ENCODE results near the gene RETN. TPM values are rescaled to one million over a fixed set of nuclear protein-coding genes. Genes with fewer than 3 reads are reported as not detected.

Gene RETN
- polyA plus RNA-seq, 2 of the 4 experiments (the other 2 are of a cell fraction): not detected

GRCh38 chr19:7718668-7719067, 49.8 kb downstream of the RETN start (continued):
- no peak for TF ChIP-seq HDAC2 (IDR thresholded peaks at IDR 0.05)

Other genes starting within 250 kb of the RETN start
- gene PEX11G, start 180.0 kb upstream of the RETN start, polyA plus RNA-seq (2011; rRNA removed): 1.3 and 1.5 TPM in 2 replicates
- 1.8 to 2.9 TPM (median 1.9 TPM) in 3 replicates for gene PEX11G, start 180.0 kb upstream of the RETN start, polyA plus RNA-seq (2017; fragmentation: RNase III; extraction: RNeasy Plus Mini Kit Qiagen cat#74134 plus additional on column Dnase treatment)
- gene ZNF358, start 152.9 kb upstream of the RETN start, polyA plus RNA-seq (2011; rRNA removed): 9.5 and 9.9 TPM in 2 replicates
- 10.7 to 15.4 TPM (median 14.0 TPM) in 3 replicates for gene ZNF358, start 152.9 kb upstream of the RETN start, polyA plus RNA-seq (2017; fragmentation: RNase III; extraction: RNeasy Plus Mini Kit Qiagen cat#74134 plus additional on column Dnase treatment)
- gene MCOLN1, start 146.4 kb upstream of the RETN start, polyA plus RNA-seq (2011; rRNA removed): 13.1 and 13.5 TPM in 2 replicates
- gene MCOLN1, start 146.4 kb upstream of the RETN start, polyA plus RNA-seq (2017; fragmentation: RNase III; extraction: RNeasy Plus Mini Kit Qiagen cat#74134 plus additional on column Dnase treatment): 8.4 to 13.4 TPM (median 12.6 TPM) in 3 replicates
- gene PNPLA6, start 133.3 kb upstream of the RETN start, polyA plus RNA-seq (2011; rRNA removed): 13.8 and 17.0 TPM in 2 replicates
- gene PNPLA6, start 133.3 kb upstream of the RETN start, polyA plus RNA-seq (2017; fragmentation: RNase III; extraction: RNeasy Plus Mini Kit Qiagen cat#74134 plus additional on column Dnase treatment): 40.8 to 66.1 TPM (median 58.1 TPM) in 3 replicates
- gene CAMSAP3, start 73.2 kb upstream of the RETN start, polyA plus RNA-seq (2011; rRNA removed): 0.81 and 1.3 TPM in 2 replicates
- 2.4 to 3.6 TPM (median 2.9 TPM) in 3 replicates for gene CAMSAP3, start 73.2 kb upstream of the RETN start, polyA plus RNA-seq (2017; fragmentation: RNase III; extraction: RNeasy Plus Mini Kit Qiagen cat#74134 plus additional on column Dnase treatment)
- gene XAB2, start 39.5 kb upstream of the RETN start, polyA plus RNA-seq (2011; rRNA removed): 13.9 and 15.0 TPM in 2 replicates
- gene XAB2, start 39.5 kb upstream of the RETN start, polyA plus RNA-seq (2017; fragmentation: RNase III; extraction: RNeasy Plus Mini Kit Qiagen cat#74134 plus additional on column Dnase treatment): 21.2 to 22.2 TPM (median 21.6 TPM) in 3 replicates
- 28.5 and 48.6 TPM in 2 replicates for gene PET100, start 39.3 kb upstream of the RETN start, polyA plus RNA-seq (2011; rRNA removed)
- 85.0 to 109 TPM (median 99.3 TPM) in 3 replicates for gene PET100, start 39.3 kb upstream of the RETN start, polyA plus RNA-seq (2017; fragmentation: RNase III; extraction: RNeasy Plus Mini Kit Qiagen cat#74134 plus additional on column Dnase treatment)
- not detected in 2 replicates for gene PCP2, start 35.3 kb upstream of the RETN start, polyA plus RNA-seq (2011; rRNA removed)
- gene PCP2, start 35.3 kb upstream of the RETN start, polyA plus RNA-seq (2017; fragmentation: RNase III; extraction: RNeasy Plus Mini Kit Qiagen cat#74134 plus additional on column Dnase treatment): 0.19 to 0.41 TPM (median 0.26 TPM) in 3 replicates
- 44.4 and 47.2 TPM in 2 replicates for gene STXBP2, start 31.9 kb upstream of the RETN start, polyA plus RNA-seq (2011; rRNA removed)
- 39.4 to 47.6 TPM (median 41.4 TPM) in 3 replicates for gene STXBP2, start 31.9 kb upstream of the RETN start, polyA plus RNA-seq (2017; fragmentation: RNase III; extraction: RNeasy Plus Mini Kit Qiagen cat#74134 plus additional on column Dnase treatment)
- gene MCEMP1, start 8.0 kb downstream of the RETN start, polyA plus RNA-seq (2011; rRNA removed): 0.05 and 0.17 TPM in 2 replicates
- gene MCEMP1, start 8.0 kb downstream of the RETN start, polyA plus RNA-seq (2017; fragmentation: RNase III; extraction: RNeasy Plus Mini Kit Qiagen cat#74134 plus additional on column Dnase treatment): not detected in 3 replicates
- 23.8 and 31.6 TPM in 2 replicates for gene TRAPPC5, start 11.8 kb downstream of the RETN start, polyA plus RNA-seq (2011; rRNA removed)
- 50.9 to 60.8 TPM (median 59.8 TPM) in 3 replicates for gene TRAPPC5, start 11.8 kb downstream of the RETN start, polyA plus RNA-seq (2017; fragmentation: RNase III; extraction: RNeasy Plus Mini Kit Qiagen cat#74134 plus additional on column Dnase treatment)
- gene FCER2, start 33.1 kb downstream of the RETN start, polyA plus RNA-seq (2011; rRNA removed): not detected in 2 replicates
- gene FCER2, start 33.1 kb downstream of the RETN start, polyA plus RNA-seq (2017; fragmentation: RNase III; extraction: RNeasy Plus Mini Kit Qiagen cat#74134 plus additional on column Dnase treatment): not detected in 3 replicates
- not detected in 2 replicates for gene CLEC4G, start 63.1 kb downstream of the RETN start, polyA plus RNA-seq (2011; rRNA removed)
- not detected in 3 replicates for gene CLEC4G, start 63.1 kb downstream of the RETN start, polyA plus RNA-seq (2017; fragmentation: RNase III; extraction: RNeasy Plus Mini Kit Qiagen cat#74134 plus additional on column Dnase treatment)
- not detected in 2 replicates for gene CD209, start 78.5 kb downstream of the RETN start, polyA plus RNA-seq (2011; rRNA removed)
- not detected in 3 replicates for gene CD209, start 78.5 kb downstream of the RETN start, polyA plus RNA-seq (2017; fragmentation: RNase III; extraction: RNeasy Plus Mini Kit Qiagen cat#74134 plus additional on column Dnase treatment)
- not detected in 2 replicates for gene CLEC4M, start 94.2 kb downstream of the RETN start, polyA plus RNA-seq (2011; rRNA removed)
- not detected in 3 replicates for gene CLEC4M, start 94.2 kb downstream of the RETN start, polyA plus RNA-seq (2017; fragmentation: RNase III; extraction: RNeasy Plus Mini Kit Qiagen cat#74134 plus additional on column Dnase treatment)
- 1.1 and 1.2 TPM in 2 replicates for gene EVI5L, start 161.2 kb downstream of the RETN start, polyA plus RNA-seq (2011; rRNA removed)
- 1.2 to 2.3 TPM (median 1.8 TPM) in 3 replicates for gene EVI5L, start 161.2 kb downstream of the RETN start, polyA plus RNA-seq (2017; fragmentation: RNase III; extraction: RNeasy Plus Mini Kit Qiagen cat#74134 plus additional on column Dnase treatment)
- gene PRR36, start 205.3 kb downstream of the RETN start, polyA plus RNA-seq (2011; rRNA removed): 0.04 and 0.05 TPM in 2 replicates
- 0.22 to 0.35 TPM (median 0.30 TPM) in 3 replicates for gene PRR36, start 205.3 kb downstream of the RETN start, polyA plus RNA-seq (2017; fragmentation: RNase III; extraction: RNeasy Plus Mini Kit Qiagen cat#74134 plus additional on column Dnase treatment)
- 4.0 and 5.3 TPM in 2 replicates for gene LRRC8E, start 219.5 kb downstream of the RETN start, polyA plus RNA-seq (2011; rRNA removed)
- gene LRRC8E, start 219.5 kb downstream of the RETN start, polyA plus RNA-seq (2017; fragmentation: RNase III; extraction: RNeasy Plus Mini Kit Qiagen cat#74134 plus additional on column Dnase treatment): 3.7 to 4.8 TPM (median 4.4 TPM) in 3 replicates
- gene MAP2K7, start 234.8 kb downstream of the RETN start, polyA plus RNA-seq (2011; rRNA removed): 5.5 TPM in 2 replicates
- gene MAP2K7, start 234.8 kb downstream of the RETN start, polyA plus RNA-seq (2017; fragmentation: RNase III; extraction: RNeasy Plus Mini Kit Qiagen cat#74134 plus additional on column Dnase treatment): 17.4 to 19.4 TPM (median 19.3 TPM) in 3 replicates
- 0.21 and 0.40 TPM in 2 replicates for gene TGFBR3L, start 245.8 kb downstream of the RETN start, polyA plus RNA-seq (2011; rRNA removed)
- 0.70 to 1.4 TPM (median 1.2 TPM) in 3 replicates for gene TGFBR3L, start 245.8 kb downstream of the RETN start, polyA plus RNA-seq (2017; fragmentation: RNase III; extraction: RNeasy Plus Mini Kit Qiagen cat#74134 plus additional on column Dnase treatment)